GM21447 (cell line): Measurements from ENCODE around the gene GATA2.

Experiments used
- ATAC-seq: cut with Tn5 transposase; IDR thresholded peaks from one replicate; pipeline ENCODE4 v1.9.1; 2021; ENCODE audit not compliant: unreplicated experiment

GATA2 gene

GRCh38 chr3:128436214-128436613, 56.8 kb downstream of the GATA2 start:
- no peak for ATAC-seq

- ATAC-seq, result no peak
Observed at GRCh38 chr3:128435561-128435960, 57.4 kb downstream of the GATA2 start.

- ATAC-seq, result no peak
Observed at GRCh38 chr3:128435058-128435457, 57.9 kb downstream of the GATA2 start.

GRCh38 chr3:128434524-128434923, 58.5 kb downstream of the GATA2 start:
- no peak for ATAC-seq

GRCh38 chr3:128433837-128434165, 59.2 kb downstream of the GATA2 start:
- ATAC-seq, result no peak

GRCh38 chr3:128432971-128433836, 59.8 kb downstream of the GATA2 start:
- no peak for ATAC-seq

- no peak for ATAC-seq
Observed at GRCh38 chr3:128432301-128432970, 60.6 kb downstream of the GATA2 start.

GRCh38 chr3:128431803-128432300, 61.1 kb downstream of the GATA2 start:
- no peak for ATAC-seq

GRCh38 chr3:128430731-128431130, 62.3 kb downstream of the GATA2 start:
- no peak for ATAC-seq

- ATAC-seq, result no peak
Observed at GRCh38 chr3:128430301-128430700, 62.7 kb downstream of the GATA2 start.

GRCh38 chr3:128429751-128430150, 63.2 kb downstream of the GATA2 start:
- no peak for ATAC-seq
